Retinal pigment epithelial cell (primary cell): ENCODE results near the gene ADAMTS10.

Experiments used
- DNase-seq: peaks from one replicate; pipeline ENCODE4 v3.0.0-alpha.2; 2010; ENCODE audit warnings: low read depth
- H3K4me3 ChIP-seq: 2 replicates; pipeline ENCODE4 v1.5.1; 2011; ENCODE audit warnings: mild to moderate bottlenecking, low read length, control low read depth, moderate library complexity
- CTCF ChIP-seq: conservative IDR thresholded peaks from 2 replicates; pipeline ENCODE4 v1.5.1; 2011; ENCODE audit warnings: low read depth, low read length, control low read depth, inconsistent platforms

Gene ADAMTS10

GRCh38 chr19:8595651-8596050 is 14.9 kb downstream of the ADAMTS10 start:
- DNase-seq = no peak
- no peak overlapping the region for H3K4me3 ChIP-seq
- no peak for TF ChIP-seq CTCF

- no peak overlapping the region for H3K4me3 ChIP-seq
- DNase-seq = no peak
- TF ChIP-seq CTCF = no peak
These were observed 16.6 kb downstream of the ADAMTS10 start for GRCh38 chr19:8593931-8594330.

- no peak overlapping the region for H3K4me3 ChIP-seq
- no peak for DNase-seq
- no peak for TF ChIP-seq CTCF
These were observed 18.1 kb downstream of the ADAMTS10 start for GRCh38 chr19:8592231-8593009.

- H3K4me3 ChIP-seq = no peak overlapping the region
- TF ChIP-seq CTCF = no peak
- no peak for DNase-seq
These were observed 21.3 kb downstream of the ADAMTS10 start for GRCh38 chr19:8589177-8589714.

GRCh38 chr19:8585894-8586750 is 24.4 kb downstream of the ADAMTS10 start:
- DNase-seq = no peak
- peak; percentile 61 for TF ChIP-seq CTCF
- H3K4me3 ChIP-seq = no peak overlapping the region

GRCh38 chr19:8584965-8585893 is 25.3 kb downstream of the ADAMTS10 start:
- TF ChIP-seq CTCF = no peak
- no peak overlapping the region for H3K4me3 ChIP-seq
- no peak for DNase-seq
